ENCODE measurements around the gene SYT10. TPM values are rescaled to one million over a fixed set of nuclear protein-coding genes. Genes with fewer than 3 reads are reported as not detected.

Gene SYT10
- total RNA-seq, 1 experiment from 2014 or later: 0.70 TPM

DNA sequence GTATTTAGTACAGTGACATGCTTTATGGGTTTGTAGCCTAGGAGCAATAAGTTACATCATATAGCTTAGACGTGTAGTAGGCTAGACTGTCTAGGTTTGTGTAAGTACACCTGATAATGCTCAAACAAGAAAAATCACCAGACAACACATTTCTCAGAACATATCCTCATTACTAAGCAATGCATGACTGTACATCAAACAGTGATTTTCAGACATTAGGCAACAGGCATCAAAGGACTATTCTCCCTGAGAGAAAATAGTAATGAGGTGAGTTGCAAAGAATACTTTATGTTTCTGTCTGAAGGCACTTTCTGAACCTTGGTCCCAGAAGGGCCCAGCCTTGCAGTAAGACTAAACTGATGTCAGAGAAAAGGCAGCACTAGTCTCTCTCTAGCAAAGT, 48.4 kb upstream of the SYT10 start:
- no peaks in the 10 kb centered on the region for H3K23me2 ChIP-seq (ENCODE audit: insufficient read length, low read depth, low read length, poor library complexity, severe bottlenecking)
- TF ChIP-seq, protein P1, sequence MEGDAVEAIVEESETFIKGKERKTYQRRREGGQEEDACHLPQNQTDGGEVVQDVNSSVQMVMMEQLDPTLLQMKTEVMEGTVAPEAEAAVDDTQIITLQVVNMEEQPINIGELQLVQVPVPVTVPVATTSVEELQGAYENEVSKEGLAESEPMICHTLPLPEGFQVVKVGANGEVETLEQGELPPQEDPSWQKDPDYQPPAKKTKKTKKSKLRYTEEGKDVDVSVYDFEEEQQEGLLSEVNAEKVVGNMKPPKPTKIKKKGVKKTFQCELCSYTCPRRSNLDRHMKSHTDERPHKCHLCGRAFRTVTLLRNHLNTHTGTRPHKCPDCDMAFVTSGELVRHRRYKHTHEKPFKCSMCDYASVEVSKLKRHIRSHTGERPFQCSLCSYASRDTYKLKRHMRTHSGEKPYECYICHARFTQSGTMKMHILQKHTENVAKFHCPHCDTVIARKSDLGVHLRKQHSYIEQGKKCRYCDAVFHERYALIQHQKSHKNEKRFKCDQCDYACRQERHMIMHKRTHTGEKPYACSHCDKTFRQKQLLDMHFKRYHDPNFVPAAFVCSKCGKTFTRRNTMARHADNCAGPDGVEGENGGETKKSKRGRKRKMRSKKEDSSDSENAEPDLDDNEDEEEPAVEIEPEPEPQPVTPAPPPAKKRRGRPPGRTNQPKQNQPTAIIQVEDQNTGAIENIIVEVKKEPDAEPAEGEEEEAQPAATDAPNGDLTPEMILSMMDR (conservative IDR thresholded peaks at IDR 0.05): no peak
- no peak overlapping the region for H2BK5ac ChIP-seq (ENCODE audit: insufficient read length, low read length)
- Mint-ChIP-seq H3K27ac (no peak overlapping the region), H3K9me3 (peaks cover 8 to 10% of the 10 kb centered on the region in 2 experiments; a peak in 4 of 5 replicates), H3K27me3 (ENCODE audit: low read depth) (no peaks in the 10 kb centered on the region), H3K4me3 (no peak overlapping the region), H3K36me3 (ENCODE audit: insufficient read depth in 1 of 3, low read depth in 3 of 3) (peaks cover 0 to 10% (median 0%) of the 10 kb centered on the region in 3 experiments; a peak in 3 of 7 replicates), H3K4me1 (peaks cover 6% of the 10 kb centered on the region in 2 experiments)
- WGBS (ENCODE audit: extremely low coverage, insufficient read length, low lambda C conversion rate): no CpG with 5 or more reads among the region's 1 CpG
- no peak overlapping the region for H3K23ac ChIP-seq (ENCODE audit: insufficient read length, low read depth, low read length)
- H4K91ac ChIP-seq (ENCODE audit: insufficient read length, low read depth, low read length): no peak overlapping the region
- no peaks in the 10 kb centered on the region; the same call in 1 of the 2 replicates for H3K4me1 ChIP-seq (ENCODE audit: insufficient read depth, low read length)
- no peaks in the 10 kb centered on the region for H4K20me1 ChIP-seq (ENCODE audit: control insufficient read depth, insufficient read depth, insufficient read length)
- H2BK12ac ChIP-seq (ENCODE audit: insufficient read length, low read depth, low read length): no peak overlapping the region
- H3K79me2 ChIP-seq (ENCODE audit: insufficient read depth, low read length): no peaks in the 10 kb centered on the region
- H2BK20ac ChIP-seq (ENCODE audit: low read depth, low read length, poor library complexity, severe bottlenecking): no peak overlapping the region
- no peak overlapping the region for H4K8ac ChIP-seq (replicated peaks; ENCODE audit: insufficient read length, low read depth, low read length)
- no peak overlapping the region for H3K4ac ChIP-seq (ENCODE audit: low read depth, low read length)
- H2AK5ac ChIP-seq (ENCODE audit: insufficient read length, low read length): no peak overlapping the region
- H4K5ac ChIP-seq (ENCODE audit: insufficient read length, low read depth, low read length): no peak overlapping the region
- H3T11ph ChIP-seq (ENCODE audit: low read length): no peak overlapping the region
- H3K14ac ChIP-seq (ENCODE audit: insufficient read depth, low read length): no peak overlapping the region
- H3K9ac ChIP-seq (ENCODE audit: extremely low read depth, insufficient read length, low read length): no peak overlapping the region
- H3K4me2 ChIP-seq (ENCODE audit: insufficient read depth, insufficient read length, low read length): no peak overlapping the region
- no peak overlapping the region for H2BK120ac ChIP-seq (ENCODE audit: low read depth, low read length, poor library complexity, severe bottlenecking)
- no peak overlapping the region for H3K27ac ChIP-seq (ENCODE audit: insufficient read length, low read depth, low read length)
- H3K79me1 ChIP-seq (ENCODE audit: insufficient read depth, low read depth, low read length, poor library complexity, severe bottlenecking): no peaks in the 10 kb centered on the region
- H3K56ac ChIP-seq (ENCODE audit: insufficient read length, low read depth, low read length): no peak overlapping the region
- H2AFZ ChIP-seq (ENCODE audit: low read length): no peak overlapping the region
- H2BK15ac ChIP-seq (ENCODE audit: low read depth, low read length): no peak overlapping the region
- no peak for DNase-seq
- H3K9me3 ChIP-seq (ENCODE audit: control insufficient read depth, low read depth, low read length): peaks cover 6% of the 10 kb centered on the region
- no peak overlapping the region for H3K18ac ChIP-seq (ENCODE audit: insufficient read length, low read depth, low read length)
- no peaks in the 10 kb centered on the region for H3K27me3 ChIP-seq (ENCODE audit: insufficient read depth, low read length)
